HG02938 (cell line): Measurements from ENCODE around the gene KCTD15.

Source experiments
- ATAC-seq: cut with Tn5 transposase; IDR thresholded peaks from one replicate; pipeline ENCODE4 v1.9.1; 2021; ENCODE audit warnings: mild to moderate bottlenecking, moderate library complexity; ENCODE audit not compliant: unreplicated experiment

The KCTD15 gene

GRCh38 chr19:33795370-33796163 lies 1.1 kb upstream of the KCTD15 start:
- no peak for ATAC-seq

GRCh38 chr19:33797802-33798671 lies 1.4 kb downstream of the KCTD15 start:
- no peak for ATAC-seq

DNA sequence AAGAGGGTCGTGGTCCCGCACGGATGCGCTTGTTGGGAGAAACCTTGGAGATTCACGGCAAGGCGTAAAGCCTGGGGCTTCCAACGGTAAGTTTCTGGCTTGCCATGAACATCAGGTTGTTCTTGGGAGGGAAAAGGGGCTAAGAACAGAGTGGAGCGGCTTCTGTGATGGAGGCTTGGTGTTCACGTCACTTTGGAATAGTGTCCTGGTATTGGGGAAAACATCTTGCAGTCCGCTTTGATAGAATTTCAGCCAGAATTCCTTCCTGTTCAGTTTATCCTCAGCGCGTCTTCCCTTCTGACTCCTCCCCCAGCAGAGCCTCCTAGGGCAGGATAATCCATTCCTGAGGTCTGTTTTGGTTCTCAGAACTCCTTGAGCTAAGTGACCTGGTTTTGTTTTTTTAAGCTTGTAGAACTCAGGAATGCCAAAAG lies 2.0 kb downstream of the KCTD15 start:
- no peak for ATAC-seq

GRCh38 chr19:33799476-33799875 lies 2.8 kb downstream of the KCTD15 start:
- no peak for ATAC-seq

- no peak for ATAC-seq
Measured at GRCh38 chr19:33800012-33800680, 3.5 kb downstream of the KCTD15 start.

- ATAC-seq: no peak
Measured at GRCh38 chr19:33801411-33801810, 4.7 kb downstream of the KCTD15 start.

DNA sequence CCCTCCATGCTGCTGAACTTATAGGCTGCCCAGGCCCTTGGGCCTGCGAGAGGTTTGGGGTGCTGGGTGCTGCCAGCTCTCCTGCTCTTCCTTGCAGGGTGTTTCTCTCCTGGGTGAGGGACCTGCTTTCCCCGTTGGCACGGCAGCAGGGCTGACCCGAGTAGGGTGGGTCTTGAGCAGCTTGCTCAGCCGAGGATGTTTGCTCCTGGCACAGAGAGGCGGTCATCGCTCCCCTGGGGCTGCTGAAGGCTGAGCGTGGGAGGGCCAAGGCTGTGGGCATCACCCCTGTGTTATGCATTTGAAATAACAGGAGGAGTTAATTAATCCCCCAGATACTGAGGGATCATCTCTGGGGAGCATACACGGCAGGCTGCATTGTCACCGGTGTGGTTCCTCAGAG lies 5.3 kb downstream of the KCTD15 start:
- no peak for ATAC-seq

- no peak for ATAC-seq
Measured at GRCh38 chr19:33802801-33803200, 6.1 kb downstream of the KCTD15 start.

- no peak for ATAC-seq
Measured at GRCh38 chr19:33803383-33803782, 6.7 kb downstream of the KCTD15 start.

DNA sequence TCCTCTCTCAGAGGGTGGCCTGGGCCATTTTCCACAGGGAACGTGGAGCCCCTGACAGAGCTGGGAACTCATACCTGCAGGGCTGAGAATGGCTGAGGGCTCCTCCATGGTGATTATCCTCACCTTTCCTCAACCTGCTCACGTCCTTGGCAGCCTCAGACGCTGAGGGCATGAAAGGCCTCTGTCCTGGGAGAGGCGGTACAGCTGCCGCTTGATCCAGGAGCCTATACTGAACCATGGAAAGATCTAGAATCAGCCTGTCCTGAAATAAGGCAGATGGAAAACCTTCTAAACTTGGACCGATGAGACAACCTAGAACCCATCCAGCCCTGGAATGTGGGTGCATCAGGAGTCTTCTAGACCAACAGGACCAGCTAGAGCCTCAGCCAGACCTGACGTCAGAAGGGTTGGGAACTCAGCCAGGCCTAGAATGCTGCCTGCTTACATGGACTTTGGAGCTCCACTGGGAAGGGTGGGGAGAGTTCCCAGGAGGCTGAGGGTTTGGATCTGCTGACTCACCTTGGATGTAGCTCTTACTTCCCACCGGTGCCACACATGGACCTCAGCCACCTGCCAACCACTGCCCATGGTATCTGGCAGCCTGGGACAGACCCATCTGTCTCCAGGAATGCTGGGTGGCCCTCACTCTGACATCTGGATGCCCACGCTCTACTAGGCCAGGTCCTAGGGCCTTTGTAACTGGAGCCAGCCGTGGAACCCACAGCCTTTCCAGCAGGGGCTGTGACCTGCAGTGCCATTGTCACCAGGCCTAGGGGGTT lies 7.5 kb downstream of the KCTD15 start:
- ATAC-seq: no peak

- no peak for ATAC-seq
Measured at GRCh38 chr19:33805313-33805712, 8.6 kb downstream of the KCTD15 start.

DNA sequence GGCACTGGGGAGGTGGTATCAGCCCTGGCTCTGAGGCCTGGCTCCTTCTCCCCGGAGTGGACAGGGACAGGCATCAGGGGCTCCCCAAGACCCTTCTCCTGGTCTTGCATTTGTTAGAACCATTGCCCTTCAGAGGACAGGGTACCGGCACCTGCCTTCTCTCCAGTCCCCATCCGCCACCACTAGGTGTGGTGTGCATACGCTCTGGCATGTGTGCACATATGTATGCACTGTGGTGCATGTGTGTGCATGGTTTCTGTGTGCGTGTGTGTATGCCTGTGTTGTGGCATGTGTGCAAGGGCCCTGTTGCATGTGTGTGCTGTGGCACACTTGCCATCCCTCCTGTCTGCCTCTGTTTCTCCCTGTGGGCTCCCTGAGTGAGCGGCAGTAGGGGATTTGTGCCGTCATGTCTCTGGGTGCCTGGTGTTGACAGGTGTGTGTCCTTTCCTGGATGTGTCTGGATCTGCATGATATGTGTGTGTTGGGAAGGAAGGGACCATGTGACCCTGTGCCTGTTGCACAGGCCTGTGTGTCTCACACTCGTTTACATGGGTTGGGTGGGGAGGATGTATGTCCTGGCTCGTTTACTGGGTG lies 9.3 kb downstream of the KCTD15 start:
- ATAC-seq: no peak

- ATAC-seq: no peak
Measured at GRCh38 chr19:33806434-33806881, 9.8 kb downstream of the KCTD15 start.

DNA sequence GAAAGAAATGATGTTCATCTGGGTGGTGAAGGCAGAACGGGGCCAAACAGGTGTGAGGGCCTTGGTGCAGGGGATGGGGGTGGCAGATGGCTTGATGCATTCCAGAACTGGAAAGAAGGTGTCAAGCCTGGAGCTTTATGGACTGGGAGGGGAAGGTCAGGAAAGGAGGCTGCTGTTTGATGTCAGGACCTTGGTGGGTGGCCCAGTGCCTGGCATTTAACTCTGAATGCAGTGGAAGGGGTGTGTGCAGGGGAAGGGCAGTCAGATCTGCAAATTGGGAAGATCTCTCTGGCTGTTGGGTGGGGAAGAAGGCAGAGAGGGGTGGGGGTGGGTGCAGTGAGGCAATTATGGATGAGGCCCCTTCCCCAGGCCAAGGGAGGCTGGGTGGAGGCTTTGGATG lies 11.7 kb downstream of the KCTD15 start:
- no peak for ATAC-seq

DNA sequence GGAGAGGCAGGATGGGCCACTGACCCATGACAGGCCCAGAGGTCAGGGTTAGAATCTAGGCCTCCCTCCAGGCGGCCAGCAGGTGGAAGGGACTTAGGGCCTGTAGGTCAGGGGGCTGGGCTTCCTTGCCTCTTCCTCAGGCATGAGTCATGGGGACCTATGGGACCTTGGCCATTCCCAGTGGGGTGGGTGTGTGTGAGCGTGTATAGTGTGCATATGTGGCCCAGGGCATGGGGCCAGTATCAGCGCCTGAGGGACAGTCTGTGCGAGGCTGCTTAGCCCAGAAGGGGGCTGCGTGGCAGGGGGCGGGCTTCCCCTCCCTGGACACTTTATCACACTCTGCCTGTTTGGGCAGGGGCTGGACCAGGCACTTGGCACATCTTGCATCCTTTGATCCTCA lies 13.3 kb downstream of the KCTD15 start:
- no peak for ATAC-seq

GRCh38 chr19:33810821-33811220 lies 14.2 kb downstream of the KCTD15 start:
- no peak for ATAC-seq

- ATAC-seq: no peak
Measured at GRCh38 chr19:33811246-33811645, 14.6 kb downstream of the KCTD15 start.

DNA sequence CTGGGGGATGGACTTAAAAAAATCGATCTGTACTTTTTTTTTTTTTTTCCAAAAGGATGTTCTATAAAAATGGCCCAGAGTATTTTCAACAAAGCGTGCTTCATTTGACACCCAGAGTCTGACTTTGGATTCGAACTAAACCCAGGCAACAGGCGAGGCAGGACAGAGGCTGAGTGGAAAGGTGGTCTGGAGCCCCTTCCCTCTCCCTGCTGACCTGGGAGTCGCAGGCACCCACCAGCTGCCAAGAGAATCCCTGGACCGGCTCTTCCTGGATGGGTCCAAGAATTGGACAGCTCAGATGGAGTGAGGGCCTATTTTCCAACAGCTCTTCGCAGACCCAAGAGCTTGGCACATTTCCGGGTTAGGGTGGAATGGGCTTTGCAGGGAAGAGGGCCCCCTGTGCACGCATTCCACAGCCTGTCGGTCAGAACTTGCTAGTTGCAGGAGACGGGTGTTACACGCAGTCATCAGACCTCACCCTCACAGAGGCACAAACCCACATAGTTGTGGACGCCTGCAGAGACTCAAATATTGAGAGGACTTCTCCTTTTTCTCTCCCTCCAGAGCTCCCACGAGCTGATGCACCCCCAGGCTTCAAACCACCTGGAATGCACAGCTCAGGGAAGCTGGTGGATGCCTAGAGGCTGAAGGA lies 15.2 kb downstream of the KCTD15 start:
- no peak for ATAC-seq

DNA sequence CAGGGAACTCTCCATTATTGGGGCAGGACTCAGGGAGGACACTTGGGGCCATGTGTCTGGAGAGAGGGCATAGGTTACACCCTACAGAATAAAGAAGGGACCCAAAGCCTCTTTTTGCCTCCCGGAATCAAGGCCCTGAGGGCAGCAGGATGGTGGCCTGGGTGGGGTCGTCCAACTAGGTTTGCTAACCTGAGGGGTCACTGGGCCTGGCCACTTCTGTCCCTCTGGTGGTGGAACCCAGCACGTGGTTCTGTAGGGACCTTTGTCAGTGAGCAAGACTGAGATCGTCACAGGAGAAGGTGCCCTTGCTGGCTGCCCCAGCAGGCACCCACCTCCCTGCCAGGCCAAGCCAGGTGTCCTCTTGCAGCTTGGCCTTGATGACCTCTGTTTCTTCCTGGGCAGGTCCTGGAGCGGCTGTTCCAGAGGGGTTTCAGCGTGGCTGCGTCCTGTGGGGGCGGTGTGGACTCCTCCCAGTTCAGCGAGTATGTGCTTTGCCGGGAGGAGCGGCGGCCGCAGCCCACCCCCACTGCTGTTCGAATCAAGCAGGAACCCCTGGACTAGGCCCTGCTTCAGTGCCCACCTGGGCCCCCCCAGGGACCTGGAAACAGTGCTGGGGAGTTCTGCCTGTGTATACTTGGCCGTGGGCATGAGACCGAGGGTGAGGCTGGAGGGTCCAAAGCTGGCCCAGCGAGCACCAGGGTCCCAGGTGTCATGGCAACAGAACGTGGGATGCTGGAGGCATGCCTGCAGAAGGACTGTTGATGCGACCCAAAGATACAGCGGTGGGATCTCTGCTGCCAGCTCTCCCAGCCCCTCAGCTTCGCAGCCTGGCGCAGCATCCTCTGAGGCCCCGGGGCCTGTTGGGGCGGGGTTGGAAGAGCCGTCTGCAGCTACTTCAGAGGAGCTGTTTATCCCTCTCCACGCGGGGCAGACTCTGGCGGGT lies 16.0 kb downstream of the KCTD15 start:
- no peak for ATAC-seq
